Measurements from ENCODE around the gene TLE5. TPM values are rescaled to one million over a fixed set of nuclear protein-coding genes. Genes with fewer than 3 reads are reported as not detected.
"Not testable (repeated sequence)": the region's sequence is repeated elsewhere in the genome, so short reads cannot be mapped to it uniquely, and the experiment has no call there.

The TLE5 gene
- total RNA-seq, 2 experiments from 2014 or later: 411 to 426 TPM

GRCh38 chr19:3058821-3059314 is 3.4 kb downstream of the TLE5 start:
- DNase-seq: no peak
- peaks cover 44% of the 10 kb centered on the region for H3K36me3 Mint-ChIP-seq
- no peaks in the 10 kb centered on the region for H3K27me3 Mint-ChIP-seq
- H3K4me1 Mint-ChIP-seq (ENCODE audit: low read depth): peaks cover 45% of the 10 kb centered on the region
- CTCF ChIA-PET: interaction anchor here (1.0 kb wide), 1 partner anchor 97 kb away, joined by 3 read pairs; no protein-coding TSS in a partner anchor
- no peak overlapping the region for H3K4me3 Mint-ChIP-seq
- intact Hi-C loops (cut with micrococcal nuclease): no loop called here
- H3K27ac Mint-ChIP-seq: peak overlapping the region; percentile 19
- POLR2A ChIA-PET: no interaction called here
- H3K9me3 Mint-ChIP-seq: no peaks in the 10 kb centered on the region

GRCh38 chr19:3058009-3058820 is 4.1 kb downstream of the TLE5 start:
- H3K4me3 Mint-ChIP-seq: no peak overlapping the region
- no peaks in the 10 kb centered on the region for H3K9me3 Mint-ChIP-seq
- CTCF ChIA-PET: interaction anchor here (1.0 kb wide), 2 partner anchors 46 to 96 kb away, joined by 3 read pairs; no protein-coding TSS in a partner anchor
- POLR2A ChIA-PET: no interaction called here
- no peak for DNase-seq
- no peak overlapping the region for H3K27ac Mint-ChIP-seq
- intact Hi-C loops (cut with micrococcal nuclease): no loop called here
- peaks cover 44% of the 10 kb centered on the region for H3K36me3 Mint-ChIP-seq
- peaks cover 42% of the 10 kb centered on the region for H3K4me1 Mint-ChIP-seq (ENCODE audit: low read depth)
- no peaks in the 10 kb centered on the region for H3K27me3 Mint-ChIP-seq

GRCh38 chr19:3057275-3057714 is 5.0 kb downstream of the TLE5 start:
- CTCF ChIA-PET: interaction anchor here (1.0 kb wide), 1 partner anchor 47 kb away, joined by 3 read pairs; no protein-coding TSS in a partner anchor
- Mint-ChIP-seq H3K4me1 (ENCODE audit: low read depth) (peaks cover 39% of the 10 kb centered on the region), H3K27ac (no peak overlapping the region), H3K4me3 (no peak overlapping the region), H3K9me3 (no peaks in the 10 kb centered on the region), H3K27me3 (no peaks in the 10 kb centered on the region), H3K36me3 (peaks cover 47% of the 10 kb centered on the region)
- DNase-seq: no peak
- POLR2A ChIA-PET: interaction anchor here (1.7 kb wide), 1 partner anchor 21 kb away, joined by 7 read pairs; no protein-coding TSS in a partner anchor
- intact Hi-C loops (cut with micrococcal nuclease): no loop called here

- Mint-ChIP-seq H3K9me3 (no peaks in the 10 kb centered on the region), H3K4me1 (ENCODE audit: low read depth) (peaks cover 39% of the 10 kb centered on the region), H3K36me3 (peaks cover 48% of the 10 kb centered on the region), H3K4me3 (no peak overlapping the region), H3K27ac (peak overlapping the region; percentile 34), H3K27me3 (no peaks in the 10 kb centered on the region)
- DNase-seq: no peak
- ChIA-PET CTCF (no interaction called here), POLR2A (interaction anchor here (1.7 kb wide), 1 partner anchor 20 kb away, joined by 7 read pairs; no protein-coding TSS in a partner anchor)
- intact Hi-C loops (cut with micrococcal nuclease): no loop called here
These were observed 5.7 kb downstream of the TLE5 start for GRCh38 chr19:3056417-3057088.

GRCh38 chr19:3055741-3056416 is 6.4 kb downstream of the TLE5 start:
- POLR2A ChIA-PET: interaction anchor here (1.7 kb wide), 1 partner anchor 20 kb away, joined by 7 read pairs; no protein-coding TSS in a partner anchor
- Mint-ChIP-seq H3K4me3 (no peak overlapping the region), H3K36me3 (peaks cover 46% of the 10 kb centered on the region), H3K9me3 (no peaks in the 10 kb centered on the region), H3K27me3 (no peaks in the 10 kb centered on the region), H3K4me1 (ENCODE audit: low read depth) (peaks cover 37% of the 10 kb centered on the region), H3K27ac (no peak overlapping the region)
- DNase-seq: no peak
- intact Hi-C loops (cut with micrococcal nuclease): no loop called here
- CTCF ChIA-PET: no interaction called here

- DNase-seq: no peak
- intact Hi-C loops (cut with micrococcal nuclease): no loop called here
- Mint-ChIP-seq H3K27ac (peak overlapping the region; percentile 56), H3K27me3 (no peaks in the 10 kb centered on the region), H3K4me1 (ENCODE audit: low read depth) (peaks cover 31% of the 10 kb centered on the region), H3K9me3 (no peaks in the 10 kb centered on the region), H3K4me3 (no peak overlapping the region), H3K36me3 (peaks cover 41% of the 10 kb centered on the region)
- ChIA-PET CTCF (interaction anchor here (1.2 to 1.5 kb wide), 4 partner anchors 16 to 104 kb away, joined by 3 to 4 read pairs (median 4); no protein-coding TSS in a partner anchor), POLR2A (no interaction called here)
These were observed 7.1 kb downstream of the TLE5 start for GRCh38 chr19:3054972-3055740.

- peaks cover 24% of the 10 kb centered on the region for H3K4me1 Mint-ChIP-seq (ENCODE audit: low read depth)
- no peak for DNase-seq
- no peak overlapping the region for H3K4me3 Mint-ChIP-seq
- CTCF ChIA-PET: interaction anchor here (1.2 to 1.6 kb wide), 5 partner anchors 15 to 104 kb away, joined by 3 to 4 read pairs (median 4); no protein-coding TSS in a partner anchor
- POLR2A ChIA-PET: interaction anchor here (1.0 kb wide), 1 partner anchor 104 kb away, joined by 3 read pairs; no protein-coding TSS in a partner anchor
- H3K9me3 Mint-ChIP-seq: no peaks in the 10 kb centered on the region
- H3K27me3 Mint-ChIP-seq: no peaks in the 10 kb centered on the region
- H3K36me3 Mint-ChIP-seq: peaks cover 34% of the 10 kb centered on the region
- intact Hi-C loops (cut with micrococcal nuclease): no loop called here
- peak overlapping the region; percentile 56 for H3K27ac Mint-ChIP-seq
These were observed 7.9 kb downstream of the TLE5 start for GRCh38 chr19:3054265-3054971.

GRCh38 chr19:3053780-3054179 is 8.5 kb downstream of the TLE5 start:
- no peak for DNase-seq
- Mint-ChIP-seq H3K27me3 (no peaks in the 10 kb centered on the region), H3K4me1 (ENCODE audit: low read depth) (peaks cover 27% of the 10 kb centered on the region), H3K4me3 (no peak overlapping the region), H3K9me3 (no peaks in the 10 kb centered on the region), H3K27ac (no peak overlapping the region), H3K36me3 (peaks cover 30% of the 10 kb centered on the region)
- intact Hi-C loops (cut with micrococcal nuclease): no loop called here
- ChIA-PET CTCF (interaction anchor here (1.2 to 1.6 kb wide), 4 partner anchors 22 to 103 kb away, joined by 3 to 4 read pairs (median 4); no protein-coding TSS in a partner anchor), POLR2A (interaction anchor here (1.0 kb wide), 1 partner anchor 103 kb away, joined by 3 read pairs; no protein-coding TSS in a partner anchor)

GRCh38 chr19:3053218-3053621 is 9.1 kb downstream of the TLE5 start:
- H3K27me3 Mint-ChIP-seq: no peaks in the 10 kb centered on the region
- no peak overlapping the region for H3K27ac Mint-ChIP-seq
- POLR2A ChIA-PET: interaction anchor here (1.0 kb wide), 1 partner anchor 103 kb away, joined by 3 read pairs; no protein-coding TSS in a partner anchor
- CTCF ChIA-PET: interaction anchor here (0.9 to 2.3 kb wide), 3 partner anchors 22 to 89 kb away, joined by 3 to 12 read pairs (median 3); no protein-coding TSS in a partner anchor
- peaks cover 25% of the 10 kb centered on the region for H3K36me3 Mint-ChIP-seq
- DNase-seq: no peak
- intact Hi-C loops (cut with micrococcal nuclease): no loop called here
- peaks cover 24% of the 10 kb centered on the region for H3K4me1 Mint-ChIP-seq (ENCODE audit: low read depth)
- no peak overlapping the region for H3K4me3 Mint-ChIP-seq
- no peaks in the 10 kb centered on the region for H3K9me3 Mint-ChIP-seq

GRCh38 chr19:3050016-3050415 is 12.3 kb downstream of the TLE5 start:
- H3K27ac Mint-ChIP-seq; H3K27me3 Mint-ChIP-seq; H3K9me3 Mint-ChIP-seq; H3K4me3 Mint-ChIP-seq; intact Hi-C loops (cut with micrococcal nuclease); CTCF ChIA-PET; POLR2A ChIA-PET; DNase-seq: not testable (repeated sequence)
- peaks cover 20% of the 10 kb centered on the region for H3K4me1 Mint-ChIP-seq (ENCODE audit: low read depth)
- peaks cover 15% of the 10 kb centered on the region for H3K36me3 Mint-ChIP-seq
